K562 (cell line): ENCODE measurements around the gene TTC4. TPM values are rescaled to one million over a fixed set of nuclear protein-coding genes. Genes with fewer than 3 reads are reported as not detected.

Experiments used
- CTBP1 ChIP-seq: fragments of 450-650 bp; IDR thresholded peaks from 2 replicates; pipeline ENCODE4 v1.6.1; 2016; ENCODE audit warnings: borderline replicate concordance
- RBM17 ChIP-seq: fragments of 200-400 bp; formaldehyde crosslinking; IDR thresholded peaks from 2 replicates; pipeline ENCODE4 v1.6.1; 2017; ENCODE audit warnings: low read depth, mild to moderate bottlenecking, low read length, borderline replicate concordance
- RREB1 ChIP-seq: fragments of 250-450 bp; sonication (Bioruptor Pico); IDR thresholded peaks from 2 replicates; pipeline ENCODE4 v1.4.0; 2020
- SMAD3 ChIP-seq: fragments of 450-650 bp; formaldehyde crosslinking; conservative IDR thresholded peaks from 2 replicates; pipeline ENCODE4 v1.4.0; 2020; ENCODE audit warnings: mild to moderate bottlenecking
- TAL1 ChIP-seq: fragments of 450-650 bp; IDR thresholded peaks from 2 replicates; pipeline ENCODE4 v1.6.1; 2016; ENCODE audit warnings: mild to moderate bottlenecking
- ZBTB26 ChIP-seq: fragments of 450-650 bp; formaldehyde crosslinking; IDR thresholded peaks from 2 replicates; pipeline ENCODE4 v1.4.0; 2022; ENCODE audit warnings: missing genetic modification characterization
- ZFPM2 ChIP-seq: fragments of 250-450 bp; sonication (Bioruptor Pico); IDR thresholded peaks from 2 replicates; pipeline ENCODE4 v1.5.1; 2022; ENCODE audit warnings: mild to moderate bottlenecking
- ZNF324 ChIP-seq: fragments of 250-450 bp; sonication (Bioruptor Pico); IDR thresholded peaks from 2 replicates; pipeline ENCODE4 v1.4.0; 2020; ENCODE audit warnings: mild to moderate bottlenecking
- ZZZ3 ChIP-seq: fragments of 450-650 bp; IDR thresholded peaks from 2 replicates; pipeline ENCODE4 v1.6.1; 2016; ENCODE audit warnings: antibody characterized with exemption, mild to moderate bottlenecking, moderate library complexity
- polyA plus RNA-seq, 8 experiments: library from polyadenylated mRNA; depleted of rRNA in 4 of 8; stranded (reverse) in 5 of 8; unstranded in 3 of 8; fragments of >200 nt; fragmentation: Nextera tagmentation in 2 of 8; fragmentation: Illumina TruSeq in 1 of 8; extraction: Ambion mirVana in 2 of 8; extraction: Trizol in 1 of 8; gene quantifications; 2 replicates each; pipeline versions ENCODE4 v1.2.1 to v1.2.3, GENCODE V29; 2011 to 2014; ENCODE audit warnings: inconsistent platforms in 1 of 8, missing spikeins in 1 of 8
- total RNA-seq, 7 experiments: library from RNA; depleted of rRNA in 6 of 7; stranded (reverse); fragments of >200 nt in 6 of 7; fragmentation: Illumina TruSeq in 2 of 7; extraction: Trizol in 2 of 7; gene quantifications; 2 replicates each; pipeline versions ENCODE4 v1.2.1 to v1.2.3, GENCODE V29; 2011 to 2021; ENCODE audit warnings: low replicate concordance in 1 of 7

TTC4 gene
- total and polyA plus RNA-seq, 9 of the 15 experiments (the other 6 are each of a cell fraction or from before 2014, with no cell fraction given), result 36.3 to 111 (median 54.1) TPM

- 0 out of 2 replicates have a peak, but pooled peaks have one; percentile 55 for TF ChIP-seq RREB1 (CRISPR knock-in tag)
- 0 out of 2 replicates have a peak, but pooled peaks have one; percentile 52 for TF ChIP-seq SMAD3 (CRISPR knock-in tag)
- 0 out of 2 replicates have a peak, but pooled peaks have one; percentile 1 for TF ChIP-seq TAL1
- TF ChIP-seq ZBTB26 (CRISPR knock-in tag), result no peak
- peak; percentile 92 for TF ChIP-seq CTBP1
- no peak for TF ChIP-seq ZNF324 (CRISPR knock-in tag)
- 0 out of 2 replicates have a peak, but pooled peaks have one; percentile 66 for TF ChIP-seq ZFPM2 (CRISPR knock-in tag)
- 0 out of 2 replicates have a peak, but pooled peaks have one; percentile 51 for TF ChIP-seq ZZZ3
- no peak for TF ChIP-seq RBM17
These were observed at the start of gene TTC4 (continued) for GRCh38 chr1:54715493-54716298.
